ENCODE results near the gene PCSK6.
"Not testable (repeated sequence)": the region's sequence is repeated elsewhere in the genome, so short reads cannot be mapped to it uniquely, and the experiment has no call there.

The PCSK6 gene

DNA sequence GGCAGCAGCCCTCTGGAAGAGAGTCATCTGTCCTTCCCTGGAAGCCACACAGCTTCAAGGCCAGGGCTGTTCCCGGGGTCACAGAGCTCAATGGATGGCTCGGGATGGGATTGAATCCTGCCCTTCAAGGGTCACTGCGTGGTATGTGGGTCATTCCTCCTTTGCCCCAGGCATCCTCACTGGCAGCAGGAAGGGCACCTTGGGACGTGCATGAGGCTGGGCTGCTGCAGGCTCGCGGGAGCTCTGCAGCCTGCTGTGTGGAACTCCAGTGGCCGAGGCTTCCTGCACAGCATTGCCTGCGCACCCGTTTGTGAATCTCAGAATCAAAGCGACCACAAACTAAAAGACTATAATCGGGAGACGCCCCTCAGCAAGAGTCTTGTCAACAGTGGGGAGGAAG is 60.7 kb downstream of the PCSK6 start:
- no peak for DNase-seq

DNA sequence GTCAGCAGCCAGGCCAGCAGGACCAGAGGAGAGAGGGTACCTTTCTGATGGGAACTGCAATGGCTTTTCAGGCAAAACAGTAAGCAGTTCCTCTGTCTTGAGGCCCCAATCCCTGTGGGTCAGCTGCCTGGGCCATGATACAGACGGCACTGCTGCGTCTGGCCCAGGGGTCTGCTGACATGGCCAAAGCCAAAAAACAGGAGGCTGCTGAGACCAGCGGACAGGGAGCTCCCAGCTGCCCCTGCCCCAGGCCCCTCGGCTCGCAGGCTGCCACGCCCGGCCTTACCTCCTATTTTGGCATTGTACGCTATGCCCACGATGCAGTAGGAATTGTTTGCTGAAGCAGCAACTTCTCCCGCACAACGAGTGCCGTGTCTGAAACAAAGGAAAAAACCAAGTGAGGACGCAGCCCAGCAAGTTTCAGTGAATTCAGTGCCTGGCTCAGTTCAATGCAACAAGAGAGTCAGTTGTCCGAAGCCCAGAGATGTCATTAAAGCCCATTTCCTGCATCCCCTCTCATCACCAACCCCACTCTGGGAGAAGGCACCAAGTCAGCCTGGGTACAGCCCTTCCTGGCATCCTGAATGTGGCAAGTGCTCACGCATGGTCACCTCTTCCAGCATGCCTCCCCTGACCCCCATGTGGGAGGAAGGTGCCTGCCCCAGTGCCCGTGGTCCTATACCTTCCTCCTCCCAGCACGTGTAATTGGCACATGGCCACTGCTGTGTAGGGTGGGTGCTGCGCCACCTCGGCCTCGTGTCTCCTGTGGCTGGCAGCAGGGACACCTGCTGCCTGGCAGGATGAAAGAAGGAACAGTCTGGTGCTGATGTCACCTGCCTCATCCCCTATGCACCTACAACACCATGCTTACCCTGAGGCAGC is 61.7 kb downstream of the PCSK6 start:
- DNase-seq, result no peak

DNA sequence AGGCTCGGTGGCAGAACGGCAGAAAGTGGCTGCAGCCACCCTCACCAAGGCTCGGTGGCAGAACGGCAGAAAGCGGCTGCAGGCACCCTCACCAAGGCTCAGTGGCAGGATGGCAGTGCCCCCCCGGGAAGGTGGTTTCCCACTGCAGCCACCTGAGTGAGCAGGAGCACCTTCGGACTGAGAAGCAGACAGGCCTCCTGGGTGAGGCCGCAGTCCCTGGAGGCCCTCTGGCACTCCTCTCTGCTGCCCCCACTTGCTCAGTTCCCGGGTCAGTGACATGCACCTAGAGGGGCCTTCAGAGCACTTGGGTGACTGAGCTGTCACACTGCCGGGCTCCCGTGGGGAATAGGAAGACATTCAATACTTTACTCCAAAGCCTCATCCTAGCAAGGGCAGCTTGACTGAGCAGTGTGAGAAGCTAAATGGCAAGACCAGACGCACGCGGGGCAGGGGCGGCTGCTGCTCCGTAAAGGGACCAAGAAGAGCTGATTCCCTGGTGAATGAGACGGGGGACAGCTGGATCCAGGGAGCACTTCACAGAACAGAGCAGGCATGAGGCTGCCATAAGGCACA is 62.7 kb downstream of the PCSK6 start:
- DNase-seq, result no peak

DNA sequence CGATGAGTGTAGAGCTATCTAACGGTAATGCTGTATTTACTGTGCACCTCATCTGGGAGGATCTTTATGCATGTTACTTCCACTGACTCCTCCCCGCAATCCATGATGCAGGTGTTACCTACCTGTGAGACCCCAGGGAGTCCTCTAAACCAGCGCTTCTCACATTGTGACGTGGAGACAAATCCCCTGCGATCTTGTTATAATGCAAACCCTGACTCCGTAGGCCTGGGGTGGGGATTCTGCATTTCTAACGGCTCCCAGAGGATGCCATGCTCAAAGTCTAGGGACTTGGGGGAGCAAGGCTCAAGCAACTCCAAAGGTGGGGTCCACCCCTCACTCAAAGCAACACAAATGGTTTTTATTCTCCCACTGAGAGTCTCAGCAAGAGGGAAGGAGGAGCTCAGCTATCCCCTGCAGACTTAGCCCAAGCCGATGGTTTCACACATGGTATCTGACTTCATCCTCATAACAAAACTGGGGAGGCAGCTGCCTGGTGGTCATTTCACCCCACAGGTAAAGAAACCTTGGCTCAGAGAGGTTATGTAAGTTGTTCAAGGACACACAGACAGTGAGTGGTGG is 63.6 kb downstream of the PCSK6 start:
- DNase-seq, result no peak

DNA sequence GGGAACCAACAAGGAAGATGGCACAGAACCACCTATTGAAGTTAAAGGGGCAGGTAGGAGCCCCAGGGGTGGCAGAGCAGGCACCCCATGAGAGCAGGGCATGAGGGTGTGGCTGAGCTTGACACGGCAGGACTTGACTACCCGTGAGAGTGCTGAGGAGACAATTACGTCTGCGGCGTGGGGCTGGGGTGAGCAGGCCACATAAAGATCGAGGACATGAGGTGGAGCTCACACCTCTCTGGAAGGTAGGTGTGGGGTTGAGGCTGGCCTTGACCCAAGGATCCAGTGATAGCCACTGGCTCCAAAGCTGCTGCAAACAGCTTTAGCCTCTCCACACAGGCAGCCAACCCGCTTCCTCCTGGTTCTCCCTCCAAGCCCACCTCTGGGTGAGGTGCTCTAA is 64.5 kb downstream of the PCSK6 start:
- no peak for DNase-seq

DNA sequence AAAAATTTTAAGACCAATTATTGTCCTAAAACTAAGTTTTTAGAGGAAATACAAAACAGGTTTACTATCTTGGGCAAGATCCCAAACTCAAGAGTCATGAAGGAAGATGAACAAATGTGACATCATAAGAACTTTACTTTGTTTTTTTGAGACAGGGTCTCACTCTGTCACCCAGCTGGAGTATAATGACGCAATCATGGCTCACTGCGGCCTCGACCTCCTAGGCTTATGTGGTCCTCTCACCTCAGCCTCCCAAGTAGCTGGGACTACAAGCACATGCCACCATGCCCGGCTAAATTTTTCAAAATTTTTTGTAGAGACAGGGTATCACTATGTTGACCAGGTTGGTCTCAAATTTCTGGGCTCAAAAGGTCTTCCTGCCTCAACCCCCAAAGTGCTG is 69.3 kb downstream of the PCSK6 start:
- no peak for DNase-seq

DNA sequence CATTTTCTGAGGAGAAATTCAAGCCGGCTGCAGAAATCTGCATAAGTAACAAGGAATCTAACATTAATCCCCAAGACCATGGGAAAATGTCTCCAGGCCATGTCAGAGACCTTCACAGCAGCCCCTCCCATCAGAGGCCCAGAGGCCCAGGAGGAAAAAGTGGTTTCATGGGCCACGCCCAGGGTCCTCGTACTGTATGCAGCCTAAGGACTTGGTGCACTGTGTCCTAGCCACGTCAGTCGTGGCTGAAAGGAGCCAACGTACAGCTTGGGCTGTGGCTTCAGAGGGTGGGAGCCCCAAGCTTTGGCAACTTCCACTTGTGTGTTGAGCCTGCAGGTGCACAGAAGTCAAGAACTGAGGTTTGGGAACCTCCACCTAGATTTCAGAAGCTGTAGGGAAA is 73.0 kb downstream of the PCSK6 start:
- not testable (repeated sequence) for DNase-seq

DNA sequence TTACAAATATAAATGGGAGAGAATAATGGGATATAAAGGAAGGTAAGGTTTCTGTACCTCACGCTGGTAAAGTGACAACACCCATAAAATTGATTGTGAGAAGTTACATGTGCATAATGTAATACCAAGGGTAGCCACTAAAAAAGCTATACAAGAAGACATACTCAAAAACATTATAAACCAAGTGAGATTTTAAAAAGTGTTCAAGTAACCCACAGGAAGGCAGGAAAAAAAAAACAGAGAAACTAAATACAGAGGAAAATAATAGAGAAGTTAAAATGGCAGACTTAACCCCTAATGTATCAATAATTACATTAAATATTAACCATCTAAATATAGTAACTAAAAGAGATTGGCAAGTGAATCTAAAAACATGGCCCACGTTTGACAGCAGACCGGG is 76.3 kb downstream of the PCSK6 start:
- DNase-seq, result no peak

DNA sequence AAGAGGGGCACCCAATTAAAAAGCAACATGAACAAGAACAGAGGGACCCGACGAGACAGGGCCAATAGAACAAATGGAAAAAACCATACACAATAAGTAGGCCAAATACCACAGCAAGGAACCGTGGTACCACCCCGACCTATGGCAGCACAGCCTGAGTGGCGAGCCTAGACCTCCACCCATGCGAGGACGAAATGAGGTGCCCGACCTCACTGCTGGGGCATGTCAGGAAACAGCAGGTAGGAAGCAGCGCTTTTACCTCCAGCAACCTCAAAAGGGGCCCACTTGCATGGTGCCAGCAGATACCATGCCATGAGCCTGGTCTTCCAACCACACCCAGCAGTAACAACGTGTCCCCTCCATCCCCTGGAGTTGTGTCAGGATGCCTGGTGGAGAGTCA is 77.9 kb downstream of the PCSK6 start:
- DNase-seq, result no peak

DNA sequence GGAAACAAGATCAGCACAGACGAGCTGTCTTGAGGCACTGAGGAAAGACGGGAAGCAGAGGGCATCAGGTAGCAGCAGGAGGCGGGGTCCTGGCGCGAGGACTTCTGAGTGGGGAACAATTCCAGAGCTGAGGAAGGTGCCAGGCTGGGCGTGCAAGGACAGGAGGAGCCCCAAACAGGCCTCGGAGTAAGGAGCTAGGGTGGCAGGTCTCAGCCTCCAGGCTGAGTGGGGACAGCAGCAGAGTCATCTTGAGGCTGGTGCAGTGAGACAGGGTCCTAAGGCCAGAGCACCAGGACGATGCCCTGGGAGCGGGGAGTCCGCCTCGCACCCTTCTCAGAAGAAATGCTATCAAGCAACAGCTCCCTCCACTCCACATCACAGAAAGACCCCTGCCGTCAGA is 78.4 kb downstream of the PCSK6 start:
- DNase-seq, result no peak

DNA sequence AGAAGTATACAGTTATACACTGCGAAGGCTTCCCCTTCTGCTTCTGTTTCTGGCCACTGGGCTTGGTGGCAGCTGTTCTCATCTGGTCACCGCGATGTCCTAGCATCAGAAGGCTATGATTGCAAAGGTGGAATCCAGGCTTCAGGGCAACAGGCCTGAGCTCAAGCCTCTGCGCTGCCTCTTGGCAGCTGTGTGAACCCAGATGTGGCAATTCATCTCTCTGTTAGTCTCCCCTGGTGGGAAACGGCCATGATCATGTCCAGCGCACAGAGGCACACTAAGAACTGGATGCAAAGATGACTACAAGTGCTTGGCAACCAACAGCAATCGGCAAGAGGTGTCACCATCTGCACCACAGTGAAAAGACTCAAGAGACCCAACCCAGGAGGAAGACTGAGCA is 78.9 kb downstream of the PCSK6 start:
- DNase-seq, result no peak

DNA sequence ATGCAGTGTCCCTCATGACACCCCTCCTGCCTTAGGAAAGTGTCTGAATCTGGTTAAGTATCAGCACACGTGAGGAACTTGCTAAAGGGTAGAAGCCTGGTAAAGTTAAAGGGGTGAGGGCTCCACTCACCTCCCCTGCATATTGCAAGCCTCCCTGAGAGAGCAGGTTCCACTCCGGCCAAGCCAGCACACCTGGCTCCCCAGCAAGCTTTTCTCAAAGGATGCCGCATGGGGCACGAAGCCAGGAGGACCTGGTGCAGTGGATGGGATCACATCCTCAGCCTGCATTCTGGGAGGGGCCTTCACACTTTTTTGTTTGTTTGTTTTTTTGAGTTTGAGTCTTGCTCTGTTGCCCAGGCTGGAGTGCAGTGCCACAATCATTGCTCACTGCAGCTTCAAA is 79.9 kb downstream of the PCSK6 start:
- DNase-seq, result no peak

DNA sequence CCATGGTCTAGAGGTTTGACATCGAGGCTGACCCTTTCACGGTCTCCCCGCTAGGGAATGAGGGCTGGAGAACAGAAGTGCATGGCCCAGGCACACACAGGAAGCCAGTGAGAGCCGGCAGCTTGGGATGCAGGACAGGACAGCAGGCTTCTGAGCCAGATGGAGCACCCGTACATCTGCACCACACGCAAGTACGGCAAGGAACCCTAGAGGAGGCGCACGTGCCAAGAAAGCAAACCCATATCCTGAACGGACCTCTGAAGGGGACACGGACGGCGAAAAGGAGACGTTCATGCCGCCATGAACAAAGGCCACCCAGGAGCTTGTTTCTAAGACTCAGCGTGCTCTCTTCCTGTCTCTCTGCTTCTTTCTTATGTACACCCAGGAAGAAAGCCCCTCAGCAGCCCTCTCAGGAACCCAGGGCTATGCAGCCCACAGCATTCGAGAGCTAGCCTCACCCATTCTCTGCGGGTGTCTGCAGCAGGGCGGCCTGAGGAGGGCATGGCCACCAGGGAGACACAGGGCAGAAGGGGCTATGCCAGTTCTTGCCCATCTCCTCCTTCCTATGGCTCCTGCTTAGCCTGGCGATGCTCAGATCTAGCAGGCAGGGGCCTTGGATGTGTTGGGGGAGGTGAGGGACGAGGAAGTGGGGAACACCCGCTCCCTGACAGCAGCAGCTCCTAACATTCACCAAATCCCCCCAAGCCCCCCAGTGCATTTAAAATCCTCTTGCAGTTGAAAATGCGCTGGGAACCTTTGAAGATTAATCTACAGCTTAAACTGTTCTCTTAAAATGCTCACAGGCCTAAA is 81.3 kb downstream of the PCSK6 start:
- DNase-seq, result no peak

DNA sequence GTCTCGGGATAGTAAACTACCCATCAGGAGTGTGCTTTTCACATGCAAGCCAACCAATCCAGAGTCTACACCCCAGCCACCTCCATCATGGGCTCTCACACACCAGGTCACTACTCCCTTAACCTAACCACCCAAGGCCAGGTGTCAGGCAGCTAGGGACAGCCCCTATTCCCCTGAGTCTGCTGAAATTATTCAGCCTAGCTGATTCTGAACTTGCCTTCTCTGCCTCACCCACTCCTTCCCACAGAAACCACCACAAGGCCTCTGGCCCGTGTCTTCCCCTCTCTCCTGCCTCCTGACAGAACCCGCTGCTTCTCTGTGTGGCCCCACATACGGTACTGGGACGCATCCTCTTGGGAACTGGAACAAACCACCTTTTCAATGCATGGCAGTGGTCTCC is 82.1 kb downstream of the PCSK6 start:
- DNase-seq, result no peak

DNA sequence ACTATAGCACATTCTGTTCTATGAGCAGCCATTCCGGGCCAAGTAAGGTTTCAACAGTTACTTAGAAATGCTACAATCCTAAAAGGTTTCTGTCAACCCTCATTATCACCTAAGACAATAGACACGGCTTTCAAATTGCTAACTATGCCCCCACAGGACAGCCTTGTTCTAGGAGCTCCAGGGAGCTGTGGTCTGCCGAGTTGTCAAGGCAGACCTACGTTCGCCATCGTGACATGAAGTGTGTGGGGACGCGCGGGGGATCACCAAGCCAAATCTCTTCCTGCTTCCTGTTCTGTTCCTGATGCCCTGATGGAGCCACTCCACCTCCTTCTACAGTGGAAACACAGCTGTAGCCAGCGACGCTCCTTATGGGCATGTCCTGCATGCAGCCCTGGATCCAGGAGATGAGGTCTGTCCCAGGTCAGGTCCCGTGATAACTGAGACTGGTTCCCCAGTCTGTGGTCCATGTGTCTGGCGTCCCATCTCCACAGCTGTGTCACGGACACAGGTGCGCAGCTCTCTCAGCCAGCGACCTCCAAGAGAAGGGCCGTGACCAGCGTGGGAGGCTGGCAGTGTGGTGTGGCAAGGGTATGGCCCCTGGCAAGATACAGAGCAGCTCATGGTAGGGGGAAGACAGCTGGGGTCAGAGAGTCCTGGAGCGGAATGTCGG is 82.8 kb downstream of the PCSK6 start:
- DNase-seq, result no peak

DNA sequence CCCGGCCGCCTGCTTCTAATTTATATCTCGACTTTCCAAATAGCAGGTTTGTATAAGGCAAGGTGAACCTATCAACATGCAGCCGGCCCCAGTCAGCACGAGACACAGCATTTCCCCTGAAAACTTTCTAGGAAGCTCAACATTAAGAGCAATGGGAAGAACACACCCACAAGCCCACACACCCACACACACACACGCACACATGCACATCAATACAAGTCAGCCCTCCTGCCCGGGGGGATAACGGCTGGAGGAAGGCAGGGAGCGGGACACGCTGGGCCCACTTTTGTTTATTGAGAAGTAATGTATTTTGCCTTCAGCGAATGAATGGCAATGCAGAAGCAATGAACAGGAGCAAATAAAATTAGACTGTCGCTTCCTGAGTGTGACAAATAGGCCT is 83.5 kb downstream of the PCSK6 start:
- DNase-seq, result no peak

DNA sequence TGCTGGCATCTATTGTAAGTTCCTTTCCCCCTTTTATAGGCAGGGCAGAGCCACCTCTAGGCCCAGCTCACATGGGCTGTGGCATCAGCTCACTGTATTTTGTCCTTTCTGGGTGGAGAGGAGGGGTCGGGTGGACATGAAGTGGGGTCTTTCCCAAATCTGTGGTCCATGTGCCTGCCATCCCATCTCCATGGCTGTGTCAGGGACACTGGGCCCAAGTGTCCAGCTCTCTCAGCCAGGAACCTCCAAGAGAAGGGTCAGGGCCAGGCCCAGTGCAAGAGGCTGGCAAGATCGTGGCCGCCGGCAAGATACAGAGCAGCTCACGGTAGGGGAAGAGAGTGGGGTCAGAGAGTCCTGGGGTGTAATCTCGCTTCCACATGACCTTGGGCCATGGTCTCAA is 85.3 kb downstream of the PCSK6 start:
- DNase-seq, result no peak

DNA sequence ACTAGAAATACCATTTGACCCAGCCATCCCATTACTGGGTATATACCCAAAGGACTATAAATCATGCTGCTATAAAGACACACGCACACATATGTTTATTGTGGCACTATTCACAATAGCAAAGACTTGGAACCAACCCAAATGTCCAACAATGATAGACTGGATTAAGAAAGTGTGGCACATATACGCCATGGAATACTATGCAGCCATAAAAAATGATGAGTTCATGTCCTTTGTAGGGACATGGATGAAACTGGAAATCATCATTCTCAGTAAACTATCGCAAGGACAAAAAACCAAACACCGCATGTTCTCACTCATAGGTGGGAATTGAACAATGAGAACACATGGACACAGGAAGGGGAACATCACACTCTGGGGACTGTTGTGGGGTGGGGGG is 86.6 kb downstream of the PCSK6 start:
- DNase-seq, result not testable (repeated sequence)

DNA sequence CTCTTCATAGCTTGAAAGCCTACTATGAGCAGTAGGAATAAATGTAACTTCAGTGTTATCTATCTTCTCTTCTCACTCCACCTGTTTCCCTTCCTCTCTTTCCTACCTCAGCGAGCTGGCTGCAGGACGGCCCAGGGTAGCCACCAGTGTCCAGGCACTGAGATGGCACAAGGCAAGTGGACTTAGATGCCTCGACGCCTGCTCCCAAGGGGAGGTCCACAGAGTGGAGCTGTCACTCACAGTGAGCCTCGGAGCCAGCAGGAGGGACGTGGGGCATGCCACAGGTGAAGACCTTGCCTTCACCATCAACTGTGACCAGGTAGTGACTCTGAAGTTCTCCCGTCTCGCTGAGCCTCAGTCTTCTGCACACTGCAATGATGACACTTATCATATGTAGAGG is 88.2 kb downstream of the PCSK6 start:
- no peak for DNase-seq

DNA sequence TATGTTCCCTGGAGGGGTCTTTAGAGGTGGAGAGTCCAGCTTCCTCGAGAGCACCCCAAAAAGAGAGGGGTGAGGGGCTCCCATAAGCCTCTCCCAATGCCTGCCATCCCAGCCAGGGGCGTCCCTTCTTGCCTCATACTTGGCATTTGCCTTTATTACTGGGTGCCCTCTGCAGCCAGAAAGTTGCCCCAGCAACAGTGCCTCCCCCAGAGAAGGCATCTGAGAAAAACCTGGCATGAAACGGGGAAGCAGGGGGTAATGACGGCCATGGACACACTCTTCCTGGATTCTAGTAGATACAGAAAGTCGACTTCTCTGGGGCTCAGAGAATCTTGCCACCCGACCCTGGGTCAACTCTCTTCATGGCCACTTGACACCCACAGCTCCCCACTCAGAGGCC is 90.1 kb downstream of the PCSK6 start:
- DNase-seq, result no peak

DNA sequence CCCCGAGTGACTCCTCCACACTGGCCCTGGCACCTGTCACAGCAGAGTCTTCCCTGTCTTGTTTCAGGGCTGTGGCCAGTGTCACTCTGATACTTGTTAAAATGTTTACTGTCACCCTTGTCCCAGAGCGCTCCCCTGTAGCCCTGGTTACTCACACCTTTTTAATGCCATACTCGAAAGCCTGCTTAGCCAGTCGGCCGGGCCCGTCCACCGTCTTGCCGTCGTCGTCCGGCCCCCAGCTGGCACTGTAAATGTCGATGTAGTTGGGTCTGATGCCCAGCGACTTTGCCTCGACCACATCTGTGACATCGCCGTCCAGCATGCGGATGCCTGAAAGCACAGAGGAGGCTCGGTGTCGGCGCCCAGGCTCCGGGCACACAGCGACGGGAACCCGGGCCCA is 91.3 kb downstream of the PCSK6 start:
- no peak for DNase-seq

DNA sequence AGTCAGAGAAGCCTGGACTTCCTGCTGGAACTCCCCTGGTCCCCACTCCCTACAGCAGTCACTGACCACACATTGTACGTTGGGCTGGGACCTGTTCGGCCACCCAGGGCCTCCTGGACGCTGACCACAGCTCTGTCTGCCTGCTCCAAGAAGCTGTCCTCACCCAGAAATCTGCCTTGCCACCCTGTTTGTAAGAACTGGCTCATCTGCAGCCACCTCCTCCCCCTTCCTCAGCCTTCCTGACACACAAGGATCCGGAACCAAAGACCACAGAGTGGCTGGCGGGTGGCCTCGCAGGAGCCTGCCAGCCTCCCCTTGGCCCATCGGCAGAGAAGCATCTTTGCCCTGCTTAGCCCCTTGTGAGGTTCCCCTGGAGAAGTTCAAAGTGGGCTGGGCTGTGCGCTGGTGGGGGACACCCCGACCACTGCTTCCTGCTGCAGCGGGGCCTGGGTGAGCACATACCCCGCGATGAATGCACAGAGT is 91.9 kb downstream of the PCSK6 start:
- DNase-seq, result no peak
